ENCODE data around the gene ASPSCR1.

GRCh38 chr17:81984773-81985410 is 7.5 kb downstream of the ASPSCR1 start:
- no peak for TF ChIP-seq CTCF (IDR thresholded peaks at IDR 0.05; ENCODE audit: insufficient read depth, low read length, poor library complexity, severe bottlenecking)
- TF ChIP-seq EZH2phosphoT487 (conservative IDR thresholded peaks at IDR 0.05; ENCODE audit: low read length): no peak

All from SU-DHL-6 (cell line).